Measurements from ENCODE around the gene VPS18.

VPS18 gene

GRCh38 chr15:40918146-40918798, 24.0 kb downstream of the VPS18 start:
- no peak overlapping the region for H3K27ac Mint-ChIP-seq
- no peak for DNase-seq
- no peak for ATAC-seq
- no peaks in the 10 kb centered on the region for H3K4me1 Mint-ChIP-seq
- no peaks in the 10 kb centered on the region for H3K36me3 Mint-ChIP-seq (ENCODE audit: low read depth)
- H3K27me3 Mint-ChIP-seq: no peaks in the 10 kb centered on the region
- no peaks in the 10 kb centered on the region for H3K9me3 Mint-ChIP-seq
- H3K4me3 Mint-ChIP-seq: no peak overlapping the region

DNA sequence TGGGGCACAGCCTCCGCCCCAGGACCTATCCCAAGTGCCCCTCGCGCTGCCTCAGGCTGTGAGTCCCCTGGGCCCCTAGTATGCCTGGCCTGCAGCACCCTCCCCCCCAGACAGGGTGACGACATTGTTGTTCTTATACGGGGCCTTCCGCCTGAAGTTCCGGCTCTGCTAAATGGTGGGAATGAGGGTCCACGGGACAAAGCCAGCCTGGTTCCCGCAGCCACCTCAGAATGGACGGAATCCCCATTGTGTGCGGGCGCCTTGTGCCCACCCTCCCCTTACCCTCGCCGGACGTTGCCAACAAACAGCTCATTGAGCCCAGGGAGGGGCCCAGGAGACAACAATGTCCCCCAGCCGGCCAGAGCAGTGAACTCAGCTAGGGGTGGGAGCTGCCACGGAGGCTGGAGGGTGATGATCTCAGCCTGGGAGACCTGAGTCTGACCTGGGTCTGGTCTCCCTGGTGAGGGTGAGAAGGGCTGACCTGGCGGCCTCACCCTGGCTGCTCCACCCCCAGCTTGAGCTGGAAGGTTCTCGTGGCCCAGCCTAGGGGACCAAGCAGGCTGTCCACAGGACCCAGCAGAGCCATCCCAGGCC, 24.6 kb downstream of the VPS18 start:
- no peak overlapping the region for H3K4me3 Mint-ChIP-seq
- no peak overlapping the region for H3K27ac Mint-ChIP-seq
- no peak for DNase-seq
- ATAC-seq: no peak
- H3K9me3 Mint-ChIP-seq: no peaks in the 10 kb centered on the region
- H3K27me3 Mint-ChIP-seq: no peaks in the 10 kb centered on the region
- H3K36me3 Mint-ChIP-seq (ENCODE audit: low read depth): no peaks in the 10 kb centered on the region
- H3K4me1 Mint-ChIP-seq: no peaks in the 10 kb centered on the region

- Mint-ChIP-seq H3K27me3 (peaks cover 29% of the 10 kb centered on the region), H3K4me3 (no peak overlapping the region)
Measured at GRCh38 chr15:40921949-40922607, 27.8 kb downstream of the VPS18 start.

DNA sequence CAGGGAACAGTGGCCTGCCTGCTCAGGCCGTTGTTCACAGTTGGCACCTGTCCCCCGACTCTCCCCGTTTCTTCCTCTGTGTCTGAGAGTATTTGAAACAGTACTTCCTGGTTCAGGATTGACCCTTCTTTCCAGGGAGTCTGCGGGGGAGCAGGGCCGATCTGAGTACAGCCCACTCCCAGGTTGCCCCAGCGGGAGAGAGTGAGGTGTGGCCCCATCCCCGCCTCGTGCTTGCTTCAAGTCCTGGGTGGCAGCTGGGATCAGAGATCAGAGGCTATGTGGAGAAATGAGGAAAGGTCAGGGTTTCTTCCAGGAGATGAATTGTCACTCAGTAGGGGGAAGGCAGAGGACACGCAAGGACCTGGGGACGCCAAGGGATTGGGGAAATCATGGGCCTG, 28.4 kb downstream of the VPS18 start:
- DNase-seq: no peak
- Mint-ChIP-seq H3K4me3 (no peak overlapping the region), H3K27me3 (peaks cover 32% of the 10 kb centered on the region), H3K4me1 (peaks cover 19% of the 10 kb centered on the region), H3K36me3 (ENCODE audit: low read depth) (no peaks in the 10 kb centered on the region), H3K9me3 (no peaks in the 10 kb centered on the region), H3K27ac (no peak overlapping the region)
- ATAC-seq: no peak

More at GRCh38 chr15:40921949-40922607, 27.8 kb downstream of the VPS18 start:
- DNase-seq: no peak
- no peak for ATAC-seq
- Mint-ChIP-seq H3K27ac (no peak overlapping the region), H3K4me1 (peaks cover 15% of the 10 kb centered on the region), H3K9me3 (no peaks in the 10 kb centered on the region), H3K36me3 (ENCODE audit: low read depth) (no peaks in the 10 kb centered on the region)

DNA sequence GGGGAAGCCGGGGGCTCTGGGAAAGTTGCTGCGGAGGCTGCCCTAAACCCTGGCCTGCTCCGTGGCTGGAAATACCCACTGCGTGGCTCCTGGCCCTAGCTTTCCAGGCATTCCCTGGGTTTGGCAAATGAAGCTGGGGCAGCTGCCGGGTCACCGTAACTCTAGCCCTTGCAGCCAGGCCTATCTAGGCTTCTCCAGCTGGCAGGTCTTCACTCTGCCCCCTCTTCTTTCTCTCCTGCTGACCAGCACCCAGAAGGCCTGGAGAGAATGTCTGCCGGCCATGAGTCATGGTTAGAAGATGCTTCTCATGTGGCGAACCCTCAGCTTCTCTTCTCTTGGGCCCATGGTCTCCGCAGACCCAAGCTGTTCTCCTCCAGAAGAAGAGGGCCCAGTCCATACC, 29.3 kb downstream of the VPS18 start:
- Mint-ChIP-seq H3K4me3 (no peak overlapping the region), H3K27me3 (peaks cover 36% of the 10 kb centered on the region), H3K36me3 (ENCODE audit: low read depth) (no peaks in the 10 kb centered on the region), H3K27ac (no peak overlapping the region), H3K9me3 (no peaks in the 10 kb centered on the region), H3K4me1 (peaks cover 20% of the 10 kb centered on the region)
- ATAC-seq (no peak), DNase-seq (no peak)

- no peak overlapping the region for H3K4me3 Mint-ChIP-seq
- peaks cover 52% of the 10 kb centered on the region for H3K27me3 Mint-ChIP-seq
- DNase-seq: no peak
- no peak overlapping the region for H3K27ac Mint-ChIP-seq
- ATAC-seq: no peak
- H3K4me1 Mint-ChIP-seq: peaks cover 34% of the 10 kb centered on the region
- no peaks in the 10 kb centered on the region for H3K36me3 Mint-ChIP-seq (ENCODE audit: low read depth)
- H3K9me3 Mint-ChIP-seq: no peaks in the 10 kb centered on the region
Measured at GRCh38 chr15:40925495-40925862, 31.2 kb downstream of the VPS18 start.

GRCh38 chr15:40925863-40926658, 31.8 kb downstream of the VPS18 start:
- Mint-ChIP-seq H3K4me3 (no peak overlapping the region), H3K9me3 (no peaks in the 10 kb centered on the region), H3K27me3 (peaks cover 58% of the 10 kb centered on the region), H3K36me3 (ENCODE audit: low read depth) (no peaks in the 10 kb centered on the region), H3K4me1 (peaks cover 40% of the 10 kb centered on the region), H3K27ac (no peak overlapping the region)
- ATAC-seq: no peak
- peak; percentile 18 for DNase-seq

DNA sequence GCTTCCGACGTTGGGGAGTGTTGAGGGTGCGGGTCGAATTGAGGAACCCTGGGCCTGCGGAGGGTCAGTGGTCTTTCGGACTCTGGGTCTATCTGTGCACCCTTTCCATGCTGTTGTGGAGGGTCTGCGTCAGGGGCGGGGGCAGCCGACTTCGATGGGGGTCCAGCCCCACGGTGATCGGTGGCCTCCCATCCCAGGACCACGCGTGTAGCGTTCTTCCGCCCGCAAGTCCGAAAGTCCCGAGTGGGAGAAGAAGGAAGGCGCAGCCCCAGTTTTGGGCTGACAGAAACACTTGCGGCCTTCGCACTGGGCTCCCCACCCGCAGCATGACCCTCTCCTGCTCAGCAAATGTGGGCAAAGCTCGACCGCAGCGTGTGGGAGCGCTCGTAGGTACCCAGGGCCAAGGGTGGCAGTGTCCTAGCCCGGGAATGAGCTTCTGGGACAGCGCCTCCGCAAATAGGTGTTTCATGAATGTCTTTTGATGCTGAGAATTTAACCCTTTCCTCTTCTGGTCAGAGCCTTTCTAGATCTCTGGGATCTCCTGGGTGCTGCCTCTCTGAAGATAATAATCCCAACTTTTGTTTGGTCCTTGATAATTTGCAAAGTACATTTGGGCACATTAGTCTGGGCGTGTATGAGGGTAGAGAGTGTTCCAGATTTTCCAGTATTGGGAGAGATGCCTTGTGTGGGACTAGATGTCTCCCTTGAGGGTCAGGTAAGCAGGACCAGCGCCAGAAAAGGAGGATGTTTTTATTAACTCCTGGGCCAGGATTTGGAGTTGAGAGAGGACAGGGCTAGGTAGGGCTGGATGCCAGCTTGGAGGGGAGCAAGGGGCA, 32.6 kb downstream of the VPS18 start:
- peaks cover 66% of the 10 kb centered on the region for H3K27me3 Mint-ChIP-seq
- no peak overlapping the region for H3K27ac Mint-ChIP-seq

GRCh38 chr15:40927495-40927872, 33.2 kb downstream of the VPS18 start:
- Mint-ChIP-seq H3K27me3 (peaks cover 70% of the 10 kb centered on the region), H3K9me3 (no peaks in the 10 kb centered on the region), H3K4me1 (peaks cover 45% of the 10 kb centered on the region), H3K4me3 (peak overlapping the region; percentile 0), H3K27ac (no peak overlapping the region), H3K36me3 (ENCODE audit: low read depth) (no peaks in the 10 kb centered on the region)
- no peak for ATAC-seq
- no peak for DNase-seq

More for the DNA sequence above, 32.6 kb downstream of the VPS18 start:
- Mint-ChIP-seq H3K4me3 (peak overlapping the region; percentile 21), H3K36me3 (ENCODE audit: low read depth) (no peaks in the 10 kb centered on the region), H3K9me3 (no peaks in the 10 kb centered on the region), H3K4me1 (peaks cover 43% of the 10 kb centered on the region)
- ATAC-seq (no peak), DNase-seq (no peak)

DNA sequence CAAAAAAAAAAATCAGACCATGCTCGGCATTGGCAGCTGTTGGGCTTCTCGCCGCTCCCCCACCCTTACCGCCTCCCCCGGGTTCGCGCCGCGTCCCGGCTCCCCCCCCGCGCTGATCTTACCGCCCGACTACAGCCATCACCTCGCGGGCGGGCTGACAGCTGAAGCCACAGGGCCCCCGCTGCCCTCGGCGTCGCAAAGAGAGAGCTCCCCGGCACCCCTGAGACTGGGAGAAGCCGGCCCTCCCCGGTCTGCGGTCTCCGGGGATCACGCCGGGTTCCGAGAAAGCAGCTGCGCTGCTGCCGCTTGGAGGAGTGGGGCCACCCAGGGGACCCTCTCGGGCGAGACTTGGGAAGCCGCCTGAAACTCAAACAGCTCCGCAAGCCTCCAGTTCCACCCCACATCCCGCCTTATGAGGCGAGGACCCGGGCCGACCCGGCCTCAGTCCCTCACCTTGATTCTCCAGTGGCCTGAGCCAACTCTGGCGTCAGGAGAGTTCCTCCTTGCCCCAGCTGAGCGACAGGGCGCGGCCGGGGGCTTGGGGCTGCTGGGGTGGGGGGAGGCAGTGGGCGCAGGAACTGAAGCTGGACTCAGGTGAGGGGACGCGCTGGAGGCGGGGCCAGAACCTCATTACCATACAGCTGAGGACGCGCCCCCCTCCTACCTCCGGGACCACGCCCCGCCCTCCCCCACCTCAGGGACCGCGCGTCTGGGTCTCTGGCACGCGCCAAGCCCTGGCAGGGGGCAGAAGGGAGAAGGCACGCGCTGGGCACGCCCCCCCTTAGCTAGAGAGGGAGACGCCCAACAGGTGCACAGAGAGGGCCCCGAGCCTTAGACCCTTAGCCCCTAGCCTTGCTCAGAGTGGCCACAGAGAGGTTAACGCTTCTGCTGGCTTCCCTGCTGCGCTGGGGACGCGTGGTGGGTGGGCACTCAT, 33.9 kb downstream of the VPS18 start:
- no peak overlapping the region for H3K27ac Mint-ChIP-seq
- ATAC-seq: no peak
- peak overlapping the region; percentile 68 for H3K4me3 Mint-ChIP-seq
- H3K27me3 Mint-ChIP-seq: peaks cover 70% of the 10 kb centered on the region
- no peaks in the 10 kb centered on the region for H3K36me3 Mint-ChIP-seq (ENCODE audit: low read depth)
- DNase-seq: no peak
- no peaks in the 10 kb centered on the region for H3K9me3 Mint-ChIP-seq
- H3K4me1 Mint-ChIP-seq: peaks cover 45% of the 10 kb centered on the region

- Mint-ChIP-seq H3K9me3 (no peaks in the 10 kb centered on the region), H3K36me3 (ENCODE audit: low read depth) (no peaks in the 10 kb centered on the region), H3K27ac (no peak within 1 kb of the TSS), H3K27me3 (peaks cover 70% of the 10 kb centered on the region), H3K4me3 (peak within 1 kb of the TSS; percentile 68), H3K4me1 (peaks cover 45% of the 10 kb centered on the region)
- DNase-seq: peak; percentile 37
- peak; percentile 21 for ATAC-seq
Measured at GRCh38 chr15:40928821-40929659, 34.8 kb downstream of the VPS18 start, which contains the start of gene DLL4. Gene DLL4 (plus strand): TSS chr15:40929340. CDS start chr15:40929669, 329 bp downstream.

GRCh38 chr15:40929660-40930429, 35.6 kb downstream of the VPS18 start:
- H3K27me3 Mint-ChIP-seq: peaks cover 63% of the 10 kb centered on the region
- ATAC-seq: no peak

More at GRCh38 chr15:40929660-40930429, 35.6 kb downstream of the VPS18 start:
- DNase-seq: no peak
- H3K4me3 Mint-ChIP-seq: peak overlapping the region; percentile 50
- no peak overlapping the region for H3K27ac Mint-ChIP-seq
- H3K36me3 Mint-ChIP-seq (ENCODE audit: low read depth): no peaks in the 10 kb centered on the region
- H3K4me1 Mint-ChIP-seq: peaks cover 45% of the 10 kb centered on the region
- H3K9me3 Mint-ChIP-seq: no peaks in the 10 kb centered on the region

All from activated naive CD8-positive, alpha-beta T cell treated with anti-CD3 and anti-CD28 coated beads, Interleukin-2, amount 50 U/mL, for 24 hours (primary cell).